Measurements from ENCODE around the gene NMRK1. TPM values are rescaled to one million over a fixed set of nuclear protein-coding genes. Genes with fewer than 3 reads are reported as not detected.
A peak's percentile ranks its signal among the peaks of the same experiment; 100 is the strongest.

Gene NMRK1
- polyA plus RNA-seq, 1 donor (not counting 4 experiments of a cell fraction or from before 2014, with no cell fraction given), result 24.7 TPM

- H3K27ac ChIP-seq (ENCODE audit: control insufficient read depth, insufficient read depth, low read length), result peak overlapping the region; percentile 77
- H3K36me3 ChIP-seq (ENCODE audit: control insufficient read depth in 2 of 2, extremely low read depth in 1 of 2, insufficient read depth in 2 of 2, low read length in 2 of 2), result no peaks in the 10 kb centered on the region
- peak overlapping the region; percentile 84 for H3K9ac ChIP-seq (ENCODE audit: control insufficient read depth, extremely low read depth, insufficient read depth, low read length)
- DNase-seq (ENCODE audit: low read depth, low spot score) (no peak), FAIRE-seq (no peak)
- H3K9me1 ChIP-seq (ENCODE audit: control insufficient read depth, extremely low read depth, insufficient read depth, low read length), result no peaks in the 10 kb centered on the region
- H3K4me2 ChIP-seq (ENCODE audit: control insufficient read depth, extremely low read depth, insufficient read depth, low read depth, low read length), result peak overlapping the region; percentile 97
- H3K4me1 ChIP-seq (ENCODE audit: control insufficient read depth, extremely low read depth, insufficient read depth, low read length), result peaks cover 34% of the 10 kb centered on the region
- peak overlapping the region; percentile 63 to 90 (median 68) for H3K4me3 ChIP-seq (ENCODE audit: control insufficient read depth in 2 of 3, extremely low read depth in 1 of 3, insufficient read depth in 2 of 3, low read depth in 1 of 3, low read length in 3 of 3)
- TF ChIP-seq CTCF (optimal IDR thresholded peaks at IDR 0.05 in 1 of 3, IDR thresholded peaks at IDR 0.05 in 1 of 3, conservative IDR thresholded peaks at IDR 0.05 in 1 of 3; ENCODE audit: extremely low read depth in 1 of 3, insufficient read depth in 2 of 3, low read length in 3 of 3) (no peak), EZH2 (IDR thresholded peaks at IDR 0.05; ENCODE audit: low read length) (no peak)
- H2AFZ ChIP-seq (ENCODE audit: control insufficient read depth, low read length), result peak overlapping the region; percentile 2
- H3K9me3 ChIP-seq (ENCODE audit: control insufficient read depth, low read depth, low read length), result no peaks in the 10 kb centered on the region
- H3K27me3 ChIP-seq (ENCODE audit: control insufficient read depth, extremely low read depth, insufficient read depth, low read length), result no peaks in the 10 kb centered on the region
- dilution Hi-C loops (cut with MboI; ENCODE audit: extremely low pct_ligation_motif_present, low sequenced_read_pairs), result no loop called here
- no peaks in the 10 kb centered on the region for H4K20me1 ChIP-seq (ENCODE audit: control insufficient read depth, extremely low read depth, insufficient read depth, low read length)
- H3K79me2 ChIP-seq (ENCODE audit: control insufficient read depth, insufficient read depth, low read length), result peaks cover 56% of the 10 kb centered on the region
Observed at GRCh38 chr9:75089373-75089766, 1.4 kb upstream of the NMRK1 start.

GRCh38 chr9:75088646-75089372, 854 bp upstream of the NMRK1 start:
- peak overlapping the region; percentile 80 for H2AFZ ChIP-seq (ENCODE audit: control insufficient read depth, low read length)
- dilution Hi-C loops (cut with MboI; ENCODE audit: extremely low pct_ligation_motif_present, low sequenced_read_pairs), result no loop called here
- FAIRE-seq (no peak), DNase-seq (ENCODE audit: low read depth, low spot score) (no peak)
- H3K79me2 ChIP-seq (ENCODE audit: control insufficient read depth, insufficient read depth, low read length), result peaks cover 51% of the 10 kb centered on the region
- no peaks in the 10 kb centered on the region for H3K9me3 ChIP-seq (ENCODE audit: control insufficient read depth, low read depth, low read length)
- H4K20me1 ChIP-seq (ENCODE audit: control insufficient read depth, extremely low read depth, insufficient read depth, low read length), result no peaks in the 10 kb centered on the region
- peaks cover 34% of the 10 kb centered on the region for H3K4me1 ChIP-seq (ENCODE audit: control insufficient read depth, extremely low read depth, insufficient read depth, low read length)
- no peaks in the 10 kb centered on the region for H3K36me3 ChIP-seq (ENCODE audit: control insufficient read depth in 2 of 2, extremely low read depth in 1 of 2, insufficient read depth in 2 of 2, low read length in 2 of 2)
- H3K4me2 ChIP-seq (ENCODE audit: control insufficient read depth, extremely low read depth, insufficient read depth, low read depth, low read length), result peak overlapping the region; percentile 97
- no peaks in the 10 kb centered on the region for H3K27me3 ChIP-seq (ENCODE audit: control insufficient read depth, extremely low read depth, insufficient read depth, low read length)
- peak in 2 of 3 experiments; percentile 29 to 30 for TF ChIP-seq CTCF (optimal IDR thresholded peaks at IDR 0.05 in 1 of 3, IDR thresholded peaks at IDR 0.05 in 1 of 3, conservative IDR thresholded peaks at IDR 0.05 in 1 of 3; ENCODE audit: extremely low read depth in 1 of 3, insufficient read depth in 2 of 3, low read length in 3 of 3)
- no peak for TF ChIP-seq EZH2 (IDR thresholded peaks at IDR 0.05; ENCODE audit: low read length)
- peak overlapping the region; percentile 63 to 90 (median 68) for H3K4me3 ChIP-seq (ENCODE audit: control insufficient read depth in 2 of 3, extremely low read depth in 1 of 3, insufficient read depth in 2 of 3, low read depth in 1 of 3, low read length in 3 of 3)
- peak overlapping the region; percentile 84 for H3K9ac ChIP-seq (ENCODE audit: control insufficient read depth, extremely low read depth, insufficient read depth, low read length)
- no peaks in the 10 kb centered on the region for H3K9me1 ChIP-seq (ENCODE audit: control insufficient read depth, extremely low read depth, insufficient read depth, low read length)
- peak overlapping the region; percentile 77 for H3K27ac ChIP-seq (ENCODE audit: control insufficient read depth, insufficient read depth, low read length)

Data from keratinocyte (primary cell).